NCI-H82 treated with DMSO at 0.1 percent for 48 hours (cell line): Measurements from ENCODE around the gene HAND2.
A peak's percentile ranks its signal among the peaks of the same experiment; 100 is the strongest.

Experiments used
- DNase-seq: peaks from one replicate; lab custom pipeline; 2025; ENCODE audit not compliant: unreplicated experiment; lab: John Stamatoyannopoulos, UW

HAND2 gene

GRCh38 chr4:173503330-173504180, 26.5 kb downstream of the HAND2 start:
- DNase-seq = peak; percentile 5

- DNase-seq = no peak
Measured at GRCh38 chr4:173502282-173502681, 27.7 kb downstream of the HAND2 start.

DNA sequence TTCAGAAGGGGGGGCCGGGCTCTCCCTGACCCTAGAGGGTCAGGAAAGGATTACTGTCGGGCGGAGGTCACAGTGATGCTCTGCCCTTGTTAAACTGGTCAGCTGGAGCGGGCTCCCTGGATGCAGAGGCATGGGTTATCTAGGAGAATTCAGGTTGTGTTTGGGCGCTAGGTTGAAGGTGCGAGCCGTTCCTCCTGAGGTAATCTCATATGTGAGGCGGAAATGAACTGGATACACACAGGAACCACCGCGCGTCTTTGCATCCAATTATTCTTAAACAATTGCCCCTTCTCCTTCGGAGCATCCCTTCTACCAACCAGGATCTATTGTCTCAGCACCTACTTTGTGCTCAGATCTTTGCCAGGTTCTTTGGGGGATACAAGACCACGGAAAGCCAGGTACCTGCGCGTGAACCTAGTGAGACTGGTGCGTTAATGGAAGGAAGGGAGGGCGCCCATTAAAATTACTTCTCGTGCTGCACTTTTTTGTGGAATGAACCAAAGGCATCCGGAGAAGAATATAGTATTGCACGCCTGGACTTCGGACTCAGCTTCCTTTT, 28.4 kb downstream of the HAND2 start:
- no peak for DNase-seq

DNA sequence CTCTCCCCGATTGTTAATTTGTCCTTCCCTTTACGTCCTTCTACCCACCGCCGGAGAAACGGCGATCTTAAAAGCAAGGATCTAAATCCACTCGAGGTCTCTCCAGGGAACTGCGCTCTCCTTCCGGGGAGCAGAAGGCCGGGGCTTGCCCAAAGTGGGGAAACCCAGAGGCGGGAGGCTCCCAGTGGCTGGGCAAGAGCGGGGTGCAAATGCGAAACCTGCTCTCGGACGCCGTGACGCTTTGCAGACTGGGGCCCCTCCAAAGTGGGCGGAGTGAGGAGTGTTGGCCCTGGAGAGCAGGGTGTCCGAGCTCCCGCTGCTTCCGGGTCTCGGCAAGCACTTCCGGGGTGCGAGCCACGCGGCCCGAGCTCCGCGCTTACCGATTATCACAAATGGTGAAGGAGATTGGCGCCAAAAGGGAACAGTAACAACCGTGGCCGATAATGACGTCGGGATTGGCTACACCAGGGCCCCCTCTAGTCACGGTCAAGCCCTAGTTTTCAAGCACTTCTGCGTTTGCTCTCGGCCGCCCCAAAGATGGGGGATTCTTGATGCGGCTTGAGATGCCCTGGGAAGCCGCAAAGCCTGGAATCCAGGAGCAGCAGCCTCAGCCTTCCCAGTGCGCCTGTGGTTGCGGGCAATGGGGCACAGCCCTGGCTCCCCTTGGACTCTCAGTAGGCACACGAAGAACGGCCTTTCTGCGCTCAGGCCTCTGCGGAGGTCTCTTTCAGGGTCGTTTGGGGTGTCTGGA, 29.0 kb downstream of the HAND2 start:
- no peak for DNase-seq

DNA sequence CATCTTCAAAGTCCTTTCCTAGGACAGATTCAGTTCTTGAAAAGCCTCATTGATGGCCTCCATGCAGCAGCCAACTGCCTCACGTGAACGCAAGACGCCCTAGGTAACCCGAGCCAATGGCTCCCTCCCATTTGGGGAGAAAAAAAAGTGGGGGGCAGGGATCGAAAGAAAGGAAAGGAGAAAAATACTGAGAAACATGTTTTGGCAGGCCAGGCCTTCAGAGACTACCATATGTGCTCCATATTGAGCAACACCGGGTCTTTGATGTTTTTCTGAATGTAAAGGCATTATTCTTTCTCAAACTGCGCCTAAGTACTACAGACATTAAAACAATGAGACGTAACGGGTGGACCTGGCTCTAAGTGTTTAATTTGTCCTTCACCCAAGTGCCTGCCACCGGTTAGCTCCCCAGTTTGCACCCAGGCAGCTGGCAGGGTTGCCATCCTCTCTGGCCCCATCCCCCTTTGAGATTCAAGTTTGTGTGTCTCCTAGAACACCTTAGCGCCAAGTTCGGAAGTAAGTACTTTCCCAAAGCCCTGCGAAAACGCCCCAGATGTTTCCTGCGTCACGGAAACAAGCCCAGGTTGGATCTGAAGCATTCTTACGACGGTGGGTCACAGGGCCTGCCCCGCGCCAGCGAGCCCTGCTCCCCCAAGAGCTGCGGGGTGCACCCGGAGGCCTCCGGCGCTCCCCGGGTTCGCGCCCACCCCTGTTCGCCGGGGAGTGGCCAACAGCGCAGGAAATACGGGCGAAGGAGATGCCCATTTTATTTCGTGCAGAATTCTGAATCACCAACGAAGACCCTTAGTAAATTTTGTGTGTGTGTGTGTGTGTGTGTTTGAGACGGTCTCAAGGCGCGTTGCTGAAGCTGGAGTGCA, 30.1 kb downstream of the HAND2 start:
- no peak for DNase-seq

- no peak for DNase-seq
Measured at GRCh38 chr4:173498771-173499170, 31.3 kb downstream of the HAND2 start.

DNA sequence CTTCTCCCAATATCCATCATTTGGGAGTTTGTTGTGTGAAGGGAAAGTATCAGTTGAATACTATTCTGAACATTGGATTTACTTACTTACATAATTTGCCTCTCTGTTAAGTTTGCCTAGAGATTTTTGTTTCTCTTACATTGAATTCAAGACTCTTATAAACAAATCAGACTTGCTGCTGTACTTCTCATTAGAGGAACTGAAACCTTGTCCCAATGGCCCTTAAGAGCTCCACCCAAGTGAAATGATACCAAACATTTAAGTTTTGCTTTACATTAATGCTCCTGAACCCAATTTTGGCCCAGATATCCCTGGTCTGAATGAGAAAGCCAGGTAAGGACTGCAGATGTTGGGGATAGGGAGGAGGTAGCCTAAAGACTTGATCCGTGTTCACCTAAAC, 32.0 kb downstream of the HAND2 start:
- DNase-seq = no peak

GRCh38 chr4:173494013-173494970, 35.7 kb downstream of the HAND2 start:
- DNase-seq = no peak

DNA sequence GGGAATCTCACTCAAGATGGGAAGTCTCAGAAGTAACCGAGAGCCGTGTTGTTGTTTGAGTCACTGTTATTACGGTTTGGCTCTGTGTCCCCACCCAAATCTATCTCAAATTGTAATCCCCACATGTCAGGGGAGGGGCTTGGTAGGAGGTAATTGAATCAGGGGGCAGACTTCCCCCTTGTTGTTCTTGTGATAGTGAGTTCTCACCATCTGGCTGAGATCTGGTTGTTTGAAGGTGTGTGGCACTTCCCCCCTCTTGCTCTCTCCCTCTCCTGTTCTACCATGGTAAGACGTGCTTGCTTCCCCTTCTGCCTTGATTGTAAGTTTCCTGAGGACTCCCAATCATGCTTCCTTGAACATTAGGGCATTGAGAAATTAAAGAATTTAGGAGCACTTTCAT, 37.0 kb downstream of the HAND2 start:
- no peak for DNase-seq

- no peak for DNase-seq
Measured at GRCh38 chr4:173492315-173492714, 37.7 kb downstream of the HAND2 start.

DNA sequence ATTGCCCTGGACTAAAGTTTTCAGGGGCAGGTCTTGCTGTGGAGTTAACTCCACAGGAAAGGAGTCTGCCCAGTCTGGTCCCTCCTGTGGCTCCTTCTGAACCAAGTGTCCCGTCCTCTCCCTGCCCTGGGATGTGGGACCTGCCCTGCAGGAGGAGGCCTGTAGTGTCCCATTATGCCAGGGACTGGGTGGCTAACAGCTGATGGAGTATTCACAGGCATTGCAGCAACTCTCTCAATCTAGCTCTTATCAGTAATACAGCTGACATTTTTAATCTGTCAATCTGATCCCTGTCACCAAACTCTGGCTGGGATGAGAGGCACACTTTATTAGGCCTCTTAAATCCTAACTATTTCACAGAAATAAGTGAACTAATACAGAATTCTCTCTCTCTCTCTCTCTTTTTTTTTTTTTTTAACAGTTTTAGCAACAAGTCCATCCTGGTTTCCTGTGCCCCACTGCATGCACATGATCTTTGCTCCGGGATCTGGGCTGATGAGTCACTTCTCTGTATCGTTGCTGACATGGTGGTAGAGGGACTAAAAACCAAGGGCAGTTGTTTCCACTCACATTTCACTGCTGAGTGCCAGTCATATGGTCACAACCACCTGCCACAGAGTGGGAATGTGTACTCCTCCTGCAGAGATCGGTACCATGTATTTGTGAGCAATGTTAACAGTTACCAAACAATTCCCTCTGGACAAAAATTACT, 39.1 kb downstream of the HAND2 start:
- DNase-seq = no peak

DNA sequence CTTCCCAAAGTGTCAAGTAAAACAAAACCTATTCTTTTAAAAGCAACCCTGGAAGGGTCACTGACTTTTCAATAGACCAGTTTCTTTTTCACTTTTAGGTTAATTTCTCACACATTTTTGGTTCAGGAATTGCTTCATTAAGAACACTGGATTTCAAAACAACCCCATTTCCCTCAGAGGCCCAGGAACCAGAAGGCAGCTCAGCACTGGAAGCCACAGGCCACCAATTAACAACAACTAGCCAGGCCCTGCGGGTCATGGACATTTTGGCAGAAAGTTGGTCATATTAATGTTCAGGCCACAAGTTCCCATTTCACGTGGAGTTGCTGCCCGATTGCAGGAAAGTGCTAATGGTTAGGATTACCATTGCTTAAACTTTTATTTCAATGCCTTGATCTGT, 39.8 kb downstream of the HAND2 start:
- no peak for DNase-seq

DNA sequence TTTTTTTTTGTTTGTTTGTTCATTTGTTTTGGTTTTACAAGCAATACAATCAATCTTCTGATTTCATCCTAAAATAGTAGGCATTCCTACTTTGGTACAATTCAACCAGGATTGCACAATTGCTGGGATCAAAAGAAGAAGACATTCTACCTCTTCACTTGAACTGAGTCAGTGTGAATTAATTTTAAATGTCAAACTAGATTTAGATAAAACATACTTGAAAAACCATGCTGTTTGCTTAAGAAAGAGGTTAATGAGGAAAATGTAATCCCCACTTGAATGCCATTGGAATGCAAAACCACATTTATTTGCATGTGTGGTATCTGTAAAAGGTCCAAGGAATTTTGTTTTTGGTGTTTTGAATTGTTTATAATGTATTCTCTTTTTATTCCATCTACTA, 40.5 kb downstream of the HAND2 start:
- no peak for DNase-seq

DNA sequence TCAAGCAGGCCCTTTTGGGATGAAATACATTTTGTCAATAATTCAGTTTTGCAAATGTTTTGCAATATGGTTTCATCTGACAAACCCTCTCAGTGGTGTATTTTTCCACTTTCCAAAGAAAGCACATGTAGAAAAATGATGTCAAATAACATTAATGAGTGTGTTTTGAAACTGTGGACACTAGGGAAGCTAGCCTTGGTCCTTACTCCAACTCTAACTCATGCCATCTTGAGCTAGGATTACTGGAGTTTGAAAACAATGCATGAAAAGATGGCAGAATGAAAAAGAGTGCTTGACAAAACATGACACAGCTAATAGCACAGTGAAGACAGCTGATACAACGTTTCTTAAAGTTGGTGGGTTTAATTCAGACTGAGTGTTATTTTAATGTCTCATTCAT, 41.4 kb downstream of the HAND2 start:
- no peak for DNase-seq

DNA sequence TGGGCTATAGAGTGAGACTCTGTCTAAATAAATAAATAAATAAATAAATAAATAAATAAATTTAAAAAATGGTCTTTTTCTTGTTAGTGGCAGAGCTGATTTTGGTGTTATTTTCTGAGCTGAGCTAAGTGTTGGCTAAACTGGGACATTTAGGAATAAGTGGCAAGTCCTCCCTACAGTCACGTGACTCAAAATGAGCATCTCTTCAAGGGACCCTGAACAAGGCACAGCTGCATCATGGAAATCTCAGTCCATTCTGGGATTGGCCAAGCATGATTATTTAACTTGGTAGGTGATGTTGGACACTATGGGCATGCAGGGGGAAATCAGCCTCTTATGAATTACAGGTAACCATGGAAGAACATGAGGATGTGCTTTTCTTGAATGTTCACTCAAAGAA, 42.0 kb downstream of the HAND2 start:
- no peak for DNase-seq

DNA sequence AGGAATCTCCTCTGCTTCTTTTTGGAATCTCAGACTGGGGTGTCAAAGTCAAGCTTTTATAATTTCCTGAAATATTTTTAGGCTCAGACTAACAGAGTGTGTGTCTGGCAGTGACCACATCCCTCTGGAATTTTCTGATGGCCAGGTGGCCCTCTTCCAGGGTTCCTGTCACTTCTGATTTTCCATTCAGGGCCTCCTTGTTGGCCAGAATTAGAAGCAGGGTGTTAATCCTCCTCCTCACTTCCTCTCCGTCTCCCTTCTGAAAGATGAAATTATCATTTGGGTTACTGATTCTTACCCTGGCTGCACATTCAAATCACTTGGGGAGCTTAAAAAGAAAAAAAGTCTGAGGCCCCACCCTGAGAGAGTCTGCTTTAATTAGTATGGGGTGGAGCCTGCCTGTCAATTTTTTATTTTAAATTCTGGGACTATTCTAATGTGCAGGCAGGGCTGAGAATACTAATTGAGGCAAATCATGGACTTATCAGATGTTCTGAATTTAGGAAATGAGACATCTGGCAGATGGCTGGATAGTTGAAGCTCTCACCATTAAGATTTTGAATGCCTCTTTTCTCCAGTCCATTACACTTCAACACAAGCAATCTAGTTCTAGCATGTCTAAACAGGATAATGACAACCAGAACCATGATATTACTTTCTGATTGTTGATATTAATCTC, 43.2 kb downstream of the HAND2 start:
- DNase-seq = no peak

- DNase-seq = no peak
Measured at GRCh38 chr4:173485164-173485563, 44.9 kb downstream of the HAND2 start.

- DNase-seq = no peak
Measured at GRCh38 chr4:173482330-173482931, 47.6 kb downstream of the HAND2 start.
